Suppressor macrophage (primary cell): ENCODE data around the gene GTF2F2.

Experiments used
- DNase-seq, 4 experiments: peaks; one replicate each; pipeline ENCODE4 v3.0.0-alpha.2; 2020 to 2022

Gene GTF2F2

DNA sequence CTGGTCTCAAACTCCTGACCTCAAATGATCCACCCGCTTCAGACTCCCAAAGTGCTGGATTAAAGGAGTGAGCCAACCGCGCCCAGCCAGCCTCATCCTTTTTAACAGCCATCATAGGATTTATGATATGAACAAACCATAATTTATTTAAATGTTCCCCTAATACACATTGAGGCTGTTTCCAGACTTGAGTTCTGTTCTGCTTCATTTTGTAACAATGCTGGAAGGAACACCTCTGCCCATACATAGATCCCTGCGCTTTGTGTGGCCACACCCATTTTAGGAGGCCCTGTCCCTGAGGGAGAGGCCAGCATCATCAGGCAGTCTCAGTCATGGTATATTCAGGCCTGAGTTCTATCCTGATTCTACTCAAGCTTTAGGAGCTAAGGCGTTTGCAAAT lies 184.8 kb downstream of the GTF2F2 start:
- no peak for DNase-seq

DNA sequence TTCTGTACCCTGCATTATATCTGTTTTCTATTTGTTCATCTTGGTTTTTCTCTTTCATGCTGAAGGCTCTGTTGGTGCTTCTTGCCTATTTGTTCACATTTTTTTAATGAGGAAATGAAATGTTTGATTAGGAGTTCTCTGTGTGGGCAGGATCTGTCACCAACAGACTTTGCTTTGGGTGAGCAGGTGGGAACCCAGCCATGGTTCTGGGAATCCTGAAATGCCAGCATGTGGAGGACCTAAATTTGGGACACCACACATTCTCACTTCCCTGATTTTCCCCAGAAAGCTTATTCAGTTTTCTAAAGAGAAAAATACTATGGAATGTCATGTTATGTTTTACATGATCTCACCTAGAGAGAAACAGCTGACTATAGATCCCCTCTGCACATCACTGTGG lies 186.7 kb downstream of the GTF2F2 start:
- no peak for DNase-seq

GRCh38 chr13:45310341-45311131 lies 190.2 kb downstream of the GTF2F2 start:
- no peak for DNase-seq

DNA sequence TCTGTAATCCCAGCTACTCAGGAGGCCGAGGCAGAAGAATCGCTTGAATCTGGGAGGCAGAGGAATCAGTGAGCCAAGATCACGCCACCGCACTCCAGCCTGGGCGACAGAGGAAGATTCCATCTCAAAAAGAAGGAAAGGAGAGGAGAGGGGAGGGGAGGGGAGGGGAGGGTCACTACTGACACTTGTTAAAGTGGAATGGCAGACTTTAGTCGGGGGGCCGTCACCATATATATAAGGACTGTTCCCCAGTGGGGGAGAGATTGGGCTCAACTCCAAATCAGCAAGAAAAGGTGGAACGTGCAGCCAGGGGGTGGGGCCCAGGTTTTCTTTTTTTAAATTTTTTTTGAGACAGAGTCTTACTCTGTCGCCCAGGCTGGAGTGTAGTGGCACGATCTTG lies 194.5 kb downstream of the GTF2F2 start:
- DNase-seq: no peak

DNA sequence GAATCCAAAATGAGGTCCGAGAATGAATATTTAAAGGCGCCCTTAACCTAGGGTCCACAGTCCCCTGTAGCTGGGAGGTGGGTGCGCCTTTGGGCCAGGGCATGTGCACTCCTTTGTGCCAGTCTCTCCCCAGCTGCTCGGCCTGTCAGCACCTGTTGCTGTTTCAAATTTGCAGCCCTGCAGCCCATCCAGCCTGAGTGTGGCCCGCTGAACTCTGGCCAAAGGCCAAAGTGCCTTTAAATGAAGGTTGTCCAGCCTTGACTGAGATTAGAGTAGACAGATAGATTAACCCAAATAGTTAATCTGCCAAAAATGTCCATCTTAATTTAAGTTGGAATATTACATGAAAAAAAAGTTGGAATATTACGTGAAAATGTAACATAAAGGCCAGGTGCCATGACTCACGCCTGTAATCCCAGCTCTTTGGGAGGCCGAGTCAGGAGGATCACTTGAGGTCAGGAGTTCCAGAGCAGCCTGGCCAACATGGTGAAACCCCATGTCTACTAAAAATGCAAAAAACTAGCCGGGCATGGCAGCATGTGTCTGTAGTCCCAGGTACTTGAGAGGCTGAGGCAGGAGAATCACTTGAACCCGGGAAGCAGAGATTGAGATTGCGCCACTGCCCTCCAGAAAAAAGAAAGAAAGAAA lies 195.3 kb downstream of the GTF2F2 start:
- DNase-seq: no peak

DNA sequence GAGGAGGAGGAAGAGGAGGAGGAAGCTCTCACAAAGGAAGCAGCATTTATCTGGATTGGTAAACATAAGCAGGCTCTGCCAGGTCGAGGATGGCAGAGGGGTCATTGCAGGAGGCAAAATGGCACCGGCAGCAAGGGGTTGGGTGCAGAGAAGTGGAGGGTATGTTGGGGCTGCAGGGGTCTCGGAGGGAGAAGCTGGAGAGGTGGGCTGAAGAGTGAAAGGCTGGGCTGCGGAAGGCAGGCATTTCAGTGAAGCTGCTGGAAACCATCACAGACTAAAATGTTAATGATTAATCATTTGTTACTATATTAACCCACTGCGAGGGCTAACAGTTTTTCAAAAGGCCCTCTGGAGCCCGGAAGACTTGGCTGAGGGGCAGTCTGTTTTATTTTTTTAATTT lies 196.0 kb downstream of the GTF2F2 start:
- DNase-seq: no peak

GRCh38 chr13:45316996-45317395 lies 196.7 kb downstream of the GTF2F2 start:
- no peak for DNase-seq

GRCh38 chr13:45320876-45321629 lies 200.7 kb downstream of the GTF2F2 start:
- peak; percentile 77 to 88 (median 86) for DNase-seq

DNA sequence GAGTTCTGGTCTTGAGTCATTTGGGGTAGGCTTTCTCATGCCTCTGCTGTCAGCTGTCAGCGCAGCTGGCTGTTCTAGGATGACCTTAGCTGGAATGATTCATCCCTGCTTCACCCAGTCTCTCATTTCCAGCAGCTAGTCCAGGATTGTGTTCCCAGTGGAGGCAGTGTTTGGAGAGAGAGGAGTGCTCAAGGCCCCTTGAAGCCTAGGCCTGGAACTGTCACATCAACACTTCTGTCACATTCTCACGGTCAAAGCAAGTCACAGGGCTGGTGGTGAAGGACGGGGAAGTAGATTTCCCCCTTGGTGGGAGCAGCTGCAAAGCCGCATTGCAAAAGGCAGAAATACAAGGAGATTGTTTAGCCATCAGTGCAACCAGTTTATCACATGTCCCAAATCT lies 205.5 kb downstream of the GTF2F2 start:
- peak; percentile 83 to 93 (median 91) for DNase-seq

DNA sequence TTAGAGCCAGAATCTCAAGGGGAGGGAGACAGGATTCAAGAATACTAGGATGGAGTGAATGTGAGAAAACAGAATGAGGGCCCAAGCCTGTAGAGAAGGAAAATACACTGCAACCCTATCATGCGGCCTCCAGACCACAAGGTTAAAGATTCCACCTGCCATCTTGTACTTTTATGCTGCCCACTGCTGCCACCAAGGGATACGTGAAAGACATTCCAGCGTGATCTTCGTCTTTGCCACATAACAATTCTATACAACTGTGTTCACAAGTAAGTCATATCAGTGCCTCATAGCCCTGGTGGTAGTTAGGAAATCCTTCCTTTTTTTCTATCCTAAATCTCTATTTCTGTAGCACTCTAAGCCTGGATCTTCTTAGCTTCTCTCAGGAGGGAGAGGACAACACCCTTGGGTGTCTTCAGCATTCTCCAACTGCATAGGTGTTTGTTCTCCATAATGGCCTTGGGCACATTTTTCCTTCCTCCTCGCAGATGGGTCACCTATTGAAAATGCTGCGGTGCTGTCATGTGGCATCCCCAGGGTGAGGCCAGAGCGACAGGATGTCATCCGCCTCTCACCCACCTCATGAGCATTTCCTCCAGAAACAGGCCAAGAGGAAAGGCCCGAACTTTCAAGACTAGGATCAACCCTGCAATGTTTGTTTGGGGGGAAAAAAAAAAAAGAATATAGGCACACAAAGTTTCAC lies 207.1 kb downstream of the GTF2F2 start:
- peak in 3 of 4 experiments; percentile 45 to 60 (median 50) for DNase-seq

DNA sequence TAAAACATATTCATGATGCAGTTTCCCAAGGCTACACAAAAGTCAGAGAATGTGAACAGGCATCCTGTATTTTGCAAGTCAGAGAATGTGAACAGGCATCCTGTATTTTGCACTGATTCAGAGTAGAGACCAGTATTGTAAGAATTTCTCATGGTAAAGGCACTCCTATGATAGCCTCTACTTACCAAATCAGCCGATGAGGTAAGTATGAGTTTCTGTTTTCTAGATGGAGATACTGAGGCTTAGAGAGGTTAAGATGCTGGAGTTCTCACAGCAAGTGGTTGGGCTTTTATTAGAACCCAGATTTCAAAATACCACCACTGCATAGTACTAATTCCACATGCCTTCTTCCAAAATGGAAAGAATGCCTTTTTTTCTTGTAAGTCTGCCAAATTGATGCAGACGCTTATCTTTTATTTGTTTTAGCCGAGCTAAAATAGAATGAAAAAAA lies 208.4 kb downstream of the GTF2F2 start:
- no peak for DNase-seq

- no peak for DNase-seq
These were observed 210.9 kb downstream of the GTF2F2 start for GRCh38 chr13:45331123-45331619.

GRCh38 chr13:45331692-45332035 lies 211.4 kb downstream of the GTF2F2 start:
- no peak for DNase-seq

- DNase-seq: peak; percentile 40 to 67 (median 54)
These were observed 211.9 kb downstream of the GTF2F2 start for GRCh38 chr13:45332036-45332830.

- DNase-seq: no peak
These were observed 212.5 kb downstream of the GTF2F2 start for GRCh38 chr13:45332831-45333219.

DNA sequence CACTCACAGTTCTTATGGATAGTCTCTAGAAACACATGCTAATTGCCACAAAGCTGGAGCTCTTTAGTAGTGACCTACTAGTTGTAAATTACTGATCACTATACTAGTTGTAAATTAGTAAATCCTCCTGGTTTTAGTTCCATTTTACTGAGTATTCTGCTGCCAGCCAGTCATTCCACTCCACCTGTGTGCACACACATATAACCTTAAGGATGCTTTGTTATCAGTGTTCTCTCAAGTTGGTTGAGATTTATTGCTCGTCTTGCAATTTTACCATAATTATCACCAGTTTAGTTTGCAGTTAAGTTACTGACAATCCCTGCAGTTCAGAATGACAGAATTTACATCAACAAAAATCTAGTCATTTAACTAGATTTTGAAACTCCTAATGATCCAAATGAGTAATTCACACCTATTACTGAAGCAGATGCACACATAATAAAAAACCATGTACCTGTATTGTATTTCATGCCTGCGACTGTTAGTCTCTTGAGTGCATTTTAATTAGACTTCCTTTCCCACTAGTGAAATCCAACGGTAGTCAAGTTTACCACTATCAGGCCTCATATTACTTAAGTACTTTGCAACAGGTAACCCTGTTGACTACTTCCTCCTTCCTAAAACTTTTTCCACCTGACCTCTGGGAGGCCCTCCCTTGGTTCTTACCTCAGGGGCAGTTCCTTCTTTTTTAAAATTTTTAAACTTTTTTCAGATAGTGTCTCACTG lies 213.1 kb downstream of the GTF2F2 start:
- peak in 1 of 4 experiments; percentile 19 for DNase-seq
